Activated CD4-positive, alpha-beta memory T cell treated with anti-CD3 and anti-CD28 coated beads for 36 hours (primary cell): ENCODE results near the gene VEZT. TPM values are rescaled to one million over a fixed set of nuclear protein-coding genes. Genes with fewer than 3 reads are reported as not detected.

Experiments
- CTCF ChIA-PET: fragments of 350-600 bp; sonication (Branson Sonifier 250); formaldehyde crosslinking; loops from one replicate; lab custom pipeline; 2021; ENCODE audit warnings: antibody characterized with exemption, inconsistent platforms; lab: Charles Lee
- POLR2A ChIA-PET: fragments of 350-600 bp; sonication (Branson Sonifier 250); formaldehyde crosslinking; loops from one replicate; lab custom pipeline; 2021; ENCODE audit warnings: antibody characterized with exemption; lab: Charles Lee
- DNase-seq: peaks from one replicate; pipeline ENCODE4 v3.0.0-alpha.2; 2020
- H3K27ac Mint-ChIP-seq: one replicate; pipeline ENCODE4 v1.8.0; 2021; ENCODE audit warnings: mixed read lengths
- H3K27me3 Mint-ChIP-seq: one replicate; pipeline ENCODE4 v1.8.0; 2021; ENCODE audit warnings: mixed read lengths
- H3K36me3 Mint-ChIP-seq: one replicate; pipeline ENCODE4 v1.8.0; 2021; ENCODE audit warnings: mixed read lengths
- H3K4me1 Mint-ChIP-seq: one replicate; pipeline ENCODE4 v1.8.0; 2021; ENCODE audit warnings: low read depth, mixed read lengths
- H3K4me3 Mint-ChIP-seq: one replicate; pipeline ENCODE4 v1.8.0; 2021; ENCODE audit warnings: mild to moderate bottlenecking, mixed read lengths
- H3K9me3 Mint-ChIP-seq: one replicate; pipeline ENCODE4 v1.8.0; 2021; ENCODE audit warnings: mixed read lengths
- intact Hi-C: fragments of 100-400 bp; cut with micrococcal nuclease; formaldehyde crosslinking; loops from one replicate; pipeline ENCODE4 v1.15.1; 2023
- total RNA-seq, 2 experiments: library from RNA; stranded (reverse); gene quantifications; one replicate each; pipeline ENCODE4 v1.2.3, GENCODE V29; 2021

The VEZT gene
- total RNA-seq, 2 experiments from 2014 or later = 50.7 to 54.4 TPM

DNA sequence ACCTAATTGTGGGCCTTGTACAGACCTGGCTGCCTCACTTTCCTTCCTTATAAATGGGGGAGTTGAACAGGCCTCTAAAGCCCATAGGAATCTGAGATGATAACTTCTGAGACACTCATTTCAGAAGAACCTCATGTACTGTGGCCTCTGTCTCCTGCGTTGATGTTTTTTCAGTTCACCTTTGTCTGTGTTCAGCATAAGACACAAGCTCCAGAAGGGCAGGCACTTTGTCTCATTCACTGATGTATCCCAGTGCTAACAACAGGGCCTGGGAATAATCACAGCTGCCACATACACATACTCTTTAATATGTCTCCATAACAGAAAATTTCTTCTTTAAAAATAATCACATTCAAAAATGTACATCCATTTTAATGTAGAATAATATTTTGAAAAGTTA lies 3.7 kb upstream of the VEZT start:
- intact Hi-C loops = no loop called here
- Mint-ChIP-seq H3K9me3 (no peaks in the 10 kb centered on the region), H3K36me3 (peaks cover 1% of the 10 kb centered on the region), H3K4me3 (no peak overlapping the region), H3K27ac (no peak overlapping the region), H3K27me3 (no peaks in the 10 kb centered on the region), H3K4me1 (peaks cover 15% of the 10 kb centered on the region)
- ChIA-PET POLR2A (no interaction called here), CTCF (no interaction called here)
- DNase-seq = no peak

GRCh38 chr12:95214466-95214865 lies 3.1 kb upstream of the VEZT start:
- ChIA-PET CTCF (interaction anchor here (0.7 to 1.6 kb wide), 2 partner anchors 97 to 530 kb away, joined by 5 to 6 read pairs; no protein-coding TSS in a partner anchor), POLR2A (no interaction called here)
- H3K4me3 Mint-ChIP-seq = no peak overlapping the region
- no peaks in the 10 kb centered on the region for H3K9me3 Mint-ChIP-seq
- peaks cover 1% of the 10 kb centered on the region for H3K36me3 Mint-ChIP-seq
- H3K27me3 Mint-ChIP-seq = no peaks in the 10 kb centered on the region
- no peak overlapping the region for H3K27ac Mint-ChIP-seq
- peaks cover 19% of the 10 kb centered on the region for H3K4me1 Mint-ChIP-seq
- DNase-seq = no peak
- intact Hi-C loops = no loop called here

- H3K4me1 Mint-ChIP-seq = peaks cover 29% of the 10 kb centered on the region
- intact Hi-C loops = loop anchor here (5.0 kb wide), 3 partner anchors 641 to 1009 kb away; partner anchors contain the start of genes LTA4H and SNRPF
- no peak overlapping the region for H3K27ac Mint-ChIP-seq
- ChIA-PET POLR2A (interaction anchor here (2.2 kb wide), 1 partner anchor 258 kb away, joined by 16 read pairs; the partner anchor contains the start of gene METAP2), CTCF (interaction anchor here (1.1 to 1.6 kb wide), 2 partner anchors 99 to 271 kb away, joined by 3 to 6 read pairs; no protein-coding TSS in a partner anchor)
- DNase-seq = no peak
- no peaks in the 10 kb centered on the region for H3K9me3 Mint-ChIP-seq
- no peaks in the 10 kb centered on the region for H3K27me3 Mint-ChIP-seq
- H3K4me3 Mint-ChIP-seq = no peak overlapping the region
- peaks cover 3% of the 10 kb centered on the region for H3K36me3 Mint-ChIP-seq
Observed at GRCh38 chr12:95215949-95216348, 1.7 kb upstream of the VEZT start.

- intact Hi-C loops = loop anchor here (1.0 to 5.0 kb wide), 9 partner anchors 100 to 1010 kb away; partner anchors contain the start of genes LTA4H, METAP2, NDUFA12 and NR2C1
- ChIA-PET CTCF (interaction anchor here (0.6 to 1.8 kb wide), 9 partner anchors 11 to 318 kb away, joined by 3 to 19 read pairs (median 4); partner anchors contain the start of genes METAP2 and NR2C1), POLR2A (interaction anchor here (0.6 to 2.2 kb wide), 7 partner anchors 12 to 726 kb away, joined by 3 to 16 read pairs (median 5); partner anchors contain the start of genes AMDHD1, CCDC38, METAP2 and NR2C1)
- Mint-ChIP-seq H3K27me3 (no peaks in the 10 kb centered on the region), H3K27ac (peak overlapping the region; percentile 61), H3K36me3 (peaks cover 3% of the 10 kb centered on the region), H3K4me1 (peaks cover 31% of the 10 kb centered on the region), H3K4me3 (peak overlapping the region; percentile 89), H3K9me3 (no peaks in the 10 kb centered on the region)
- DNase-seq = no peak
Observed at GRCh38 chr12:95216711-95217376, 763 bp upstream of the VEZT start.

DNA sequence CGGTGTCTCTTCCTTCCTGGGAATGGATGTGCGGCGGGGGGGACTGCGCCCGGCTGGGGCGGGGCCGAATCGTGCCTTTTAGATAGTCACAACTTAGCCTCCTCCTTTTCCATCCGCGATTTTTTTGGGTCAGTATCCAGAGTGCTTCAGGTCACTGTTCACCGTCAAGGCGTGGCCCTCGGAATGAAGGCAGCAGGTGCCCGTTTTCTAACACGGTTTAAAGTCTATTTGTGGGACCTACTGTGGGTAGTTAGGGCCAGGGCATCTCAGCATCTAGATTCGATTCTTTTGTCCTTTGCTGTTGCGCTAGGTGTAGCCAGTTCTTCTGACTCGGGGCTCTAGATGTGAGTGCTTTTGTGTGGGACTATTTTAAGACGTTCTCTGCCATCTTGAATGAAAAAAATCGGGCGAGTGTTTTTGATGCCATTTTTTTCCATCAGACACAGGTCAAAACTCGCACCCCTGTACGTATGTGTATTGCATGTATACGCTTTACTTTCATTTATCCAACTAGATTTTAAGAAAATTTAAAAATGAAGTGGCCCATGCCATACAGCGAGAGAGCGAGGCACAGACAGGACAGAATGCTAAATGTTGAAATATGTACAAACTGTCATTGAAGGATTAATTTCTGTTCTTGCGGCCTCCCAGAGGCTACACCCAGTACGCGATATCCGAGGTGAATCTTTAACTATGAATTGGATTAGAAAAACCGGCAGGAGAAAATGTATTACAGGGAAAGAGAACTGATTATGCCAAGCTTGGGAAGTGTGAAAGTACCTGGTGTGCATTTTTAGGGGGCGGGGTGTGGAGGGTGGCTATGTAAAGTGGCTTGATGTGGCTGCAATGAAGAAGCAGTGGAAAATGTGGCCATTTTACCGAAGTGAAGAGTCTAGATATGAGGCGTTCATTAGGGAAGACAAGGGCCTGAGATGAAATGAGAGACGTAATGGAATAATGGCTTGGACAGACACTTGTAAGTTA lies 835 bp downstream of the VEZT start:
- ChIA-PET CTCF (interaction anchor here (0.8 to 1.8 kb wide), 5 partner anchors 25 to 316 kb away, joined by 3 to 19 read pairs (median 6); partner anchors contain the start of gene METAP2), POLR2A (interaction anchor here (0.7 to 2.2 kb wide), 5 partner anchors 31 to 255 kb away, joined by 3 to 16 read pairs (median 3); partner anchors contain the start of gene METAP2)
- intact Hi-C loops = loop anchor here (1.0 to 5.0 kb wide), 5 partner anchors 179 to 1011 kb away; partner anchors contain the start of genes LTA4H and SNRPF
- peaks cover 3% of the 10 kb centered on the region for H3K36me3 Mint-ChIP-seq
- peak overlapping the region; percentile 95 for H3K27ac Mint-ChIP-seq
- peak overlapping the region; percentile 89 for H3K4me3 Mint-ChIP-seq
- H3K27me3 Mint-ChIP-seq = no peaks in the 10 kb centered on the region
- peaks cover 37% of the 10 kb centered on the region for H3K4me1 Mint-ChIP-seq
- H3K9me3 Mint-ChIP-seq = no peaks in the 10 kb centered on the region
- DNase-seq = peak; percentile 70

- no peak for DNase-seq
- Mint-ChIP-seq H3K4me1 (peaks cover 51% of the 10 kb centered on the region), H3K9me3 (no peaks in the 10 kb centered on the region), H3K27me3 (no peaks in the 10 kb centered on the region), H3K27ac (no peak overlapping the region), H3K4me3 (no peak overlapping the region), H3K36me3 (peaks cover 7% of the 10 kb centered on the region)
- POLR2A ChIA-PET = no interaction called here
- intact Hi-C loops = no loop called here
- CTCF ChIA-PET = no interaction called here
Observed at GRCh38 chr12:95220190-95220589, 2.6 kb downstream of the VEZT start.

GRCh38 chr12:95220726-95221125 lies 3.1 kb downstream of the VEZT start:
- CTCF ChIA-PET = no interaction called here
- no peaks in the 10 kb centered on the region for H3K9me3 Mint-ChIP-seq
- POLR2A ChIA-PET = no interaction called here
- peaks cover 7% of the 10 kb centered on the region for H3K36me3 Mint-ChIP-seq
- DNase-seq = no peak
- no peak overlapping the region for H3K27ac Mint-ChIP-seq
- intact Hi-C loops = no loop called here
- no peaks in the 10 kb centered on the region for H3K27me3 Mint-ChIP-seq
- H3K4me1 Mint-ChIP-seq = peaks cover 49% of the 10 kb centered on the region
- H3K4me3 Mint-ChIP-seq = no peak overlapping the region

- intact Hi-C loops = no loop called here
- Mint-ChIP-seq H3K9me3 (no peaks in the 10 kb centered on the region), H3K27ac (peak overlapping the region; percentile 48), H3K27me3 (no peaks in the 10 kb centered on the region), H3K36me3 (peaks cover 6% of the 10 kb centered on the region), H3K4me3 (no peak overlapping the region), H3K4me1 (peaks cover 41% of the 10 kb centered on the region)
- POLR2A ChIA-PET = no interaction called here
- no peak for DNase-seq
- CTCF ChIA-PET = interaction anchor here (0.6 to 0.9 kb wide), 4 partner anchors 35 to 1381 kb away, joined by 3 to 4 read pairs (median 3); no protein-coding TSS in a partner anchor
Observed at GRCh38 chr12:95224202-95225170, 6.9 kb downstream of the VEZT start.

- no peak for DNase-seq
- peak overlapping the region; percentile 28 for H3K27ac Mint-ChIP-seq
- H3K4me3 Mint-ChIP-seq = no peak overlapping the region
- H3K9me3 Mint-ChIP-seq = no peaks in the 10 kb centered on the region
- POLR2A ChIA-PET = no interaction called here
- intact Hi-C loops = no loop called here
- CTCF ChIA-PET = interaction anchor here (0.7 kb wide), 1 partner anchor 309 kb away, joined by 3 read pairs; no protein-coding TSS in a partner anchor
- no peaks in the 10 kb centered on the region for H3K27me3 Mint-ChIP-seq
- peaks cover 4% of the 10 kb centered on the region for H3K36me3 Mint-ChIP-seq
- H3K4me1 Mint-ChIP-seq = peaks cover 34% of the 10 kb centered on the region
Observed at GRCh38 chr12:95225645-95226212, 8.1 kb downstream of the VEZT start.

- intact Hi-C loops = no loop called here
- Mint-ChIP-seq H3K36me3 (peaks cover 4% of the 10 kb centered on the region), H3K4me3 (no peak overlapping the region), H3K9me3 (no peaks in the 10 kb centered on the region), H3K4me1 (peaks cover 34% of the 10 kb centered on the region), H3K27ac (no peak overlapping the region), H3K27me3 (no peaks in the 10 kb centered on the region)
- POLR2A ChIA-PET = interaction anchor here (0.5 kb wide), 1 partner anchor 271 kb away, joined by 4 read pairs; no protein-coding TSS in a partner anchor
- CTCF ChIA-PET = interaction anchor here (0.7 kb wide), 1 partner anchor 10 kb away, joined by 3 read pairs; the partner anchor contains the start of genes FGD6 and VEZT
- no peak for DNase-seq
Observed at GRCh38 chr12:95227818-95228356, 10.3 kb downstream of the VEZT start.
